Measurements from ENCODE around the gene PREX1. TPM values are rescaled to one million over a fixed set of nuclear protein-coding genes. Genes with fewer than 3 reads are reported as not detected.

The PREX1 gene
- total RNA-seq, 1 donor from 2014 or later: 20.4 TPM

GRCh38 chr20:48727226-48727625 lies 100.6 kb downstream of the PREX1 start:
- Histone ChIP-seq H3K4me3 (ENCODE audit: low read length in 3 of 3) (no peak overlapping the region), H3K36me3 (ENCODE audit: control insufficient read depth in 3 of 3, insufficient read depth in 3 of 3, low read length in 3 of 3) (peaks cover 0 to 4% (median 2%) of the 10 kb centered on the region in 3 donors), H3K9me3 (ENCODE audit: control insufficient read depth in 3 of 3, low read length in 3 of 3) (no peaks in the 10 kb centered on the region), H3K4me1 (ENCODE audit: control insufficient read depth in 3 of 3, insufficient read depth in 3 of 3, low read length in 3 of 3) (peaks cover 21 to 42% (median 37%) of the 10 kb centered on the region in 3 donors), H3K27me3 (ENCODE audit: control insufficient read depth in 3 of 3, insufficient read depth in 3 of 3, low read length in 3 of 3) (no peaks in the 10 kb centered on the region), H3K27ac (ENCODE audit: low read depth, low read length) (no peak overlapping the region), H3K9ac (ENCODE audit: low read depth in 1 of 3, low read length in 3 of 3) (no peak overlapping the region)

- peaks cover 28 to 54% (median 53%) of the 10 kb centered on the region in 3 donors for H3K4me1 ChIP-seq (ENCODE audit: control insufficient read depth in 3 of 3, insufficient read depth in 3 of 3, low read length in 3 of 3)
- peaks cover 0 to 3% (median 2%) of the 10 kb centered on the region in 3 donors for H3K36me3 ChIP-seq (ENCODE audit: control insufficient read depth in 3 of 3, insufficient read depth in 3 of 3, low read length in 3 of 3)
- no peaks in the 10 kb centered on the region for H3K27me3 ChIP-seq (ENCODE audit: control insufficient read depth in 3 of 3, insufficient read depth in 3 of 3, low read length in 3 of 3)
- H3K9me3 ChIP-seq (ENCODE audit: control insufficient read depth in 3 of 3, low read length in 3 of 3): no peaks in the 10 kb centered on the region
- no peak overlapping the region for H3K9ac ChIP-seq (ENCODE audit: low read depth in 1 of 3, low read length in 3 of 3)
- no peak overlapping the region for H3K27ac ChIP-seq (ENCODE audit: low read depth, low read length)
- peak overlapping the region in 1 of 3 donors; percentile 22 for H3K4me3 ChIP-seq (ENCODE audit: low read length in 3 of 3)
Observed at GRCh38 chr20:48725555-48725991, 102.2 kb downstream of the PREX1 start.

- peaks cover 0 to 3% (median 2%) of the 10 kb centered on the region in 3 donors for H3K36me3 ChIP-seq (ENCODE audit: control insufficient read depth in 3 of 3, insufficient read depth in 3 of 3, low read length in 3 of 3)
- H3K4me3 ChIP-seq (ENCODE audit: low read length in 3 of 3): no peak overlapping the region
- H3K27me3 ChIP-seq (ENCODE audit: control insufficient read depth in 3 of 3, insufficient read depth in 3 of 3, low read length in 3 of 3): no peaks in the 10 kb centered on the region
- no peak overlapping the region for H3K9ac ChIP-seq (ENCODE audit: low read depth in 1 of 3, low read length in 3 of 3)
- no peaks in the 10 kb centered on the region for H3K9me3 ChIP-seq (ENCODE audit: control insufficient read depth in 3 of 3, low read length in 3 of 3)
- peaks cover 28 to 58% (median 53%) of the 10 kb centered on the region in 3 donors for H3K4me1 ChIP-seq (ENCODE audit: control insufficient read depth in 3 of 3, insufficient read depth in 3 of 3, low read length in 3 of 3)
- no peak overlapping the region for H3K27ac ChIP-seq (ENCODE audit: low read depth, low read length)
Observed at GRCh38 chr20:48724891-48725554, 102.8 kb downstream of the PREX1 start.

GRCh38 chr20:48724382-48724781 lies 103.4 kb downstream of the PREX1 start:
- H3K4me1 ChIP-seq (ENCODE audit: control insufficient read depth in 3 of 3, insufficient read depth in 3 of 3, low read length in 3 of 3): peaks cover 28 to 58% (median 53%) of the 10 kb centered on the region in 3 donors
- H3K27ac ChIP-seq (ENCODE audit: low read depth, low read length): peak overlapping the region; percentile 70

GRCh38 chr20:48723308-48724264 lies 104.2 kb downstream of the PREX1 start:
- H3K27ac ChIP-seq (ENCODE audit: low read depth, low read length): peak overlapping the region; percentile 70
- peaks cover 0 to 2% (median 0%) of the 10 kb centered on the region in 3 donors for H3K9me3 ChIP-seq (ENCODE audit: control insufficient read depth in 3 of 3, low read length in 3 of 3)
- no peaks in the 10 kb centered on the region for H3K27me3 ChIP-seq (ENCODE audit: control insufficient read depth in 3 of 3, insufficient read depth in 3 of 3, low read length in 3 of 3)
- peaks cover 28 to 58% (median 53%) of the 10 kb centered on the region in 3 donors for H3K4me1 ChIP-seq (ENCODE audit: control insufficient read depth in 3 of 3, insufficient read depth in 3 of 3, low read length in 3 of 3)
- H3K36me3 ChIP-seq (ENCODE audit: control insufficient read depth in 3 of 3, insufficient read depth in 3 of 3, low read length in 3 of 3): peaks cover 0 to 3% (median 2%) of the 10 kb centered on the region in 3 donors
- peak overlapping the region in 1 of 3 donors; percentile 22 for H3K4me3 ChIP-seq (ENCODE audit: low read length in 3 of 3)
- peak overlapping the region in 1 of 3 donors; percentile 68 for H3K9ac ChIP-seq (ENCODE audit: low read depth in 1 of 3, low read length in 3 of 3)

More at GRCh38 chr20:48724382-48724781, 103.4 kb downstream of the PREX1 start:
- Histone ChIP-seq H3K9ac (ENCODE audit: low read depth in 1 of 3, low read length in 3 of 3) (no peak overlapping the region), H3K27me3 (ENCODE audit: control insufficient read depth in 3 of 3, insufficient read depth in 3 of 3, low read length in 3 of 3) (no peaks in the 10 kb centered on the region), H3K4me3 (ENCODE audit: low read length in 3 of 3) (no peak overlapping the region), H3K9me3 (ENCODE audit: control insufficient read depth in 3 of 3, low read length in 3 of 3) (peaks cover 0 to 2% (median 0%) of the 10 kb centered on the region in 3 donors), H3K36me3 (ENCODE audit: control insufficient read depth in 3 of 3, insufficient read depth in 3 of 3, low read length in 3 of 3) (peaks cover 0 to 3% (median 2%) of the 10 kb centered on the region in 3 donors)

GRCh38 chr20:48722737-48723191 lies 105.0 kb downstream of the PREX1 start:
- peaks cover 0 to 5% (median 2%) of the 10 kb centered on the region in 3 donors for H3K36me3 ChIP-seq (ENCODE audit: control insufficient read depth in 3 of 3, insufficient read depth in 3 of 3, low read length in 3 of 3)
- H3K27ac ChIP-seq (ENCODE audit: low read depth, low read length): peak overlapping the region; percentile 70
- H3K27me3 ChIP-seq (ENCODE audit: control insufficient read depth in 3 of 3, insufficient read depth in 3 of 3, low read length in 3 of 3): peaks cover 0 to 1% (median 0%) of the 10 kb centered on the region in 3 donors
- peaks cover 0 to 2% (median 0%) of the 10 kb centered on the region in 3 donors for H3K9me3 ChIP-seq (ENCODE audit: control insufficient read depth in 3 of 3, low read length in 3 of 3)
- peaks cover 28 to 58% (median 55%) of the 10 kb centered on the region in 3 donors for H3K4me1 ChIP-seq (ENCODE audit: control insufficient read depth in 3 of 3, insufficient read depth in 3 of 3, low read length in 3 of 3)
- peak overlapping the region in 1 of 3 donors; percentile 68 for H3K9ac ChIP-seq (ENCODE audit: low read depth in 1 of 3, low read length in 3 of 3)
- H3K4me3 ChIP-seq (ENCODE audit: low read length in 3 of 3): peak overlapping the region in 1 of 3 donors; percentile 22

- H3K27me3 ChIP-seq (ENCODE audit: control insufficient read depth in 3 of 3, insufficient read depth in 3 of 3, low read length in 3 of 3): peaks cover 0 to 2% (median 0%) of the 10 kb centered on the region in 3 donors
- peaks cover 0 to 2% (median 0%) of the 10 kb centered on the region in 3 donors for H3K9me3 ChIP-seq (ENCODE audit: control insufficient read depth in 3 of 3, low read length in 3 of 3)
- peaks cover 0 to 5% (median 2%) of the 10 kb centered on the region in 3 donors for H3K36me3 ChIP-seq (ENCODE audit: control insufficient read depth in 3 of 3, insufficient read depth in 3 of 3, low read length in 3 of 3)
- peaks cover 28 to 58% (median 57%) of the 10 kb centered on the region in 3 donors for H3K4me1 ChIP-seq (ENCODE audit: control insufficient read depth in 3 of 3, insufficient read depth in 3 of 3, low read length in 3 of 3)
- H3K9ac ChIP-seq (ENCODE audit: low read depth in 1 of 3, low read length in 3 of 3): peak overlapping the region in 1 of 3 donors; percentile 33
- H3K4me3 ChIP-seq (ENCODE audit: low read length in 3 of 3): peak overlapping the region in 1 of 3 donors; percentile 13
- peak overlapping the region; percentile 70 for H3K27ac ChIP-seq (ENCODE audit: low read depth, low read length)
Observed at GRCh38 chr20:48722002-48722731, 105.6 kb downstream of the PREX1 start.

- peaks cover 0 to 2% (median 0%) of the 10 kb centered on the region in 3 donors for H3K9me3 ChIP-seq (ENCODE audit: control insufficient read depth in 3 of 3, low read length in 3 of 3)
- no peak overlapping the region for H3K9ac ChIP-seq (ENCODE audit: low read depth in 1 of 3, low read length in 3 of 3)
- H3K36me3 ChIP-seq (ENCODE audit: control insufficient read depth in 3 of 3, insufficient read depth in 3 of 3, low read length in 3 of 3): peaks cover 0 to 5% (median 2%) of the 10 kb centered on the region in 3 donors
- peaks cover 0 to 2% (median 0%) of the 10 kb centered on the region in 3 donors for H3K27me3 ChIP-seq (ENCODE audit: control insufficient read depth in 3 of 3, insufficient read depth in 3 of 3, low read length in 3 of 3)
- H3K4me1 ChIP-seq (ENCODE audit: control insufficient read depth in 3 of 3, insufficient read depth in 3 of 3, low read length in 3 of 3): peaks cover 30 to 58% (median 57%) of the 10 kb centered on the region in 3 donors
- no peak overlapping the region for H3K4me3 ChIP-seq (ENCODE audit: low read length in 3 of 3)
- H3K27ac ChIP-seq (ENCODE audit: low read depth, low read length): no peak overlapping the region
Observed at GRCh38 chr20:48721324-48722001, 106.3 kb downstream of the PREX1 start.

Data from skeletal muscle tissue (tissue), 4 donors.